K562 (cell line): Measurements from ENCODE around the gene FAM180B. TPM values are rescaled to one million over a fixed set of nuclear protein-coding genes. Genes with fewer than 3 reads are reported as not detected.

ENCODE experiments used
- ATAC-seq: fragments of 200-7000 bp; cut with Tn5 transposase; 3 replicates; pipeline ENCODE4 v1.9.1; 2020; ENCODE audit warnings: moderate library complexity
- BruUV-seq: library from RNA; stranded (reverse); fragments of 400-500 nt; replicated peaks from 2 replicates; lab custom pipeline; 2021; lab: Mats Ljungman, UMichigan
- CTCF ChIA-PET: fragments of 300-600 bp; formaldehyde crosslinking; extraction: SDS; loops from one replicate; lab custom pipeline; 2021; ENCODE audit warnings: low intra/inter-chr PET ratio; lab: Yijun Ruan, JAX
- POLR2A ChIA-PET: fragments of 300-600, 350-650 bp; sonication (Branson Sonifier 250); formaldehyde crosslinking; extraction: SDS; loops from one replicate; lab custom pipeline; 2021; ENCODE audit warnings: antibody characterized with exemption, inconsistent platforms; lab: Yijun Ruan, JAX
- DNase-seq, 4 experiments: peaks; one replicate each; pipeline versions ENCODE4 v3.0.0 to v3.0.0-alpha.2; 2011 to 2018; ENCODE audit warnings: low spot score in 3 of 4, mixed read lengths in 3 of 4; ENCODE audit errors: extremely low read depth in 1 of 4
- FAIRE-seq: peaks from 2 replicates; lab custom pipeline; 2011; peaks lifted over from hg19 to GRCh38; lab: Jason Lieb, UNC
- H2AFZ ChIP-seq: 2 replicates; pipeline ENCODE4 v1.6.0; 2011; ENCODE audit warnings: low read depth, low read length, control low read depth, inconsistent platforms
- H3K27ac ChIP-seq: fragments of 200-600 bp; 3 replicates; pipeline ENCODE4 v1.8.0; 2011; ENCODE audit warnings: low read depth, mild to moderate bottlenecking, control low read depth, inconsistent platforms, low read length, moderate library complexity, mixed read lengths; ENCODE audit errors: extremely low read depth
- H3K27me3 ChIP-seq, 2 experiments: fragments of 300-600 bp in 1 of 2; 2 replicates in 1 of 2; 3 replicates in 1 of 2; pipeline versions ENCODE4 v1.6.0 to v1.8.0; 2011; ENCODE audit warnings: inconsistent platforms in 2 of 2, low read length in 2 of 2, mild to moderate bottlenecking in 1 of 2, mixed read lengths in 1 of 2, moderate library complexity in 1 of 2; ENCODE audit not compliant: control insufficient read depth in 2 of 2, insufficient read depth in 2 of 2
- H3K36me3 ChIP-seq: fragments of 300-600 bp; 3 replicates; pipeline ENCODE4 v1.8.0; 2011; ENCODE audit warnings: mild to moderate bottlenecking, low read length, inconsistent platforms; ENCODE audit not compliant: control insufficient read depth, insufficient read depth
- H3K4me1 ChIP-seq, 2 experiments: fragments of 200-600 bp in 1 of 2; replicated peaks in 1 of 2; 2 replicates in 1 of 2; 3 replicates in 1 of 2; pipeline versions ENCODE4 v1.5.1 to v1.8.0; 2011; ENCODE audit warnings: inconsistent platforms in 2 of 2, low read length in 2 of 2, mild to moderate bottlenecking in 1 of 2, mixed read lengths in 1 of 2, moderate library complexity in 1 of 2; ENCODE audit not compliant: control insufficient read depth in 2 of 2, insufficient read depth in 2 of 2
- H3K4me2 ChIP-seq: 2 replicates; pipeline ENCODE4 v1.6.1; 2011; ENCODE audit warnings: low read length, control low read depth, inconsistent platforms, mixed read lengths; ENCODE audit not compliant: insufficient read depth
- H3K4me3 ChIP-seq: fragments of 200-600 bp; sonication (generic), shearing (Covaris generic); 2 replicates; pipeline ENCODE4 v1.5.1; 2016; ENCODE audit warnings: control low read depth, inconsistent platforms
- H3K79me2 ChIP-seq: fragments of 200-600 bp; 3 replicates; pipeline ENCODE4 v1.8.0; 2011; ENCODE audit warnings: low read length, inconsistent platforms; ENCODE audit not compliant: control insufficient read depth, insufficient read depth
- H3K9ac ChIP-seq, 2 experiments: 2 replicates each; pipeline versions ENCODE4 v1.6.0 to v1.6.1; 2011; ENCODE audit warnings: low read depth in 2 of 2, low read length in 2 of 2, control low read depth in 1 of 2, inconsistent platforms in 1 of 2, mild to moderate bottlenecking in 1 of 2, mixed read lengths in 1 of 2; ENCODE audit not compliant: insufficient read depth in 1 of 2
- H3K9me1 ChIP-seq: one replicate; pipeline ENCODE4 v1.6.0; 2011; ENCODE audit warnings: inconsistent platforms, mild to moderate bottlenecking, low read length, moderate library complexity; ENCODE audit not compliant: control insufficient read depth, insufficient read depth
- H3K9me3 ChIP-seq: replicated peaks from 2 replicates; pipeline ENCODE4 v1.5.1; 2011; ENCODE audit warnings: low read depth, low read length, inconsistent platforms; ENCODE audit not compliant: control insufficient read depth, insufficient read depth
- H4K20me1 ChIP-seq: replicated peaks from 2 replicates; pipeline ENCODE4 v1.6.1; 2011; ENCODE audit warnings: low read length, inconsistent platforms, mixed read lengths; ENCODE audit not compliant: control insufficient read depth, insufficient read depth
- BCOR ChIP-seq: fragments of 450-650 bp; IDR thresholded peaks from 2 replicates; pipeline ENCODE4 v1.6.1; 2016
- ESRRA ChIP-seq: fragments of 450-650 bp; IDR thresholded peaks from 2 replicates; pipeline ENCODE4 v1.6.1; 2014; ENCODE audit warnings: low read depth, mild to moderate bottlenecking, moderate library complexity, borderline replicate concordance
- GTF3C2 ChIP-seq: IDR thresholded peaks from 3 replicates; pipeline ENCODE4 v1.6.1; 2011; ENCODE audit warnings: borderline replicate concordance, mild to moderate bottlenecking, moderate library complexity; ENCODE audit not compliant: insufficient read length; ENCODE audit errors: extremely low read depth
- KDM1A ChIP-seq, 2 experiments: fragments of 450-650 bp; IDR thresholded peaks; 2 replicates each; pipeline ENCODE4 v1.6.1; 2016; ENCODE audit warnings: mild to moderate bottlenecking in 2 of 2
- MYC ChIP-seq, 2 experiments: fragments of 250-450 bp in 1 of 2; sonication (Bioruptor Pico) in 1 of 2; IDR thresholded peaks; 2 replicates each; pipeline versions ENCODE4 v1.5.1 to v1.6.1; 2012 to 2021; ENCODE audit warnings: low read depth in 2 of 2, borderline replicate concordance in 1 of 2, improper control_type of control experiment in 1 of 2, low read length in 1 of 2, mild to moderate bottlenecking in 1 of 2, moderate library complexity in 1 of 2
- RBM25 ChIP-seq: fragments of 200-400 bp; formaldehyde crosslinking; IDR thresholded peaks from 2 replicates; pipeline ENCODE4 v1.6.1; 2018; ENCODE audit warnings: low read length, low read depth, moderate library complexity; ENCODE audit not compliant: severe bottlenecking
- RBM34 ChIP-seq: fragments of 200-400 bp; formaldehyde crosslinking; IDR thresholded peaks from 2 replicates; pipeline ENCODE4 v1.6.1; 2018; ENCODE audit warnings: low read length, borderline replicate concordance; ENCODE audit not compliant: insufficient read depth
- WGBS: fragments of 100-300 bp; shearing (Covaris generic); methylation state at CpG from one replicate; pipeline ENCODE4 v1.1.6; 2016; ENCODE audit warnings: low coverage, mixed read lengths; ENCODE audit not compliant: insufficient coverage; ENCODE audit errors: missing lambda C conversion rate; 5-methylcytosine and 5-hydroxymethylcytosine counted together
- in situ Hi-C: fragments of 300-500 bp; cut with MboI; formaldehyde crosslinking; loops from 4 replicates; pipeline ENCODE4 v1.15.0; 2018; ENCODE audit warnings: inconsistent platforms, mixed read lengths
- intact Hi-C: fragments of 100-400 bp; cut with micrococcal nuclease; formaldehyde crosslinking; loops from 2 replicates; pipeline ENCODE4 v1.14.2; 2022
- polyA plus RNA-seq, 8 experiments: library from polyadenylated mRNA; depleted of rRNA in 4 of 8; stranded (reverse) in 5 of 8; unstranded in 3 of 8; fragments of >200 nt; fragmentation: Nextera tagmentation in 2 of 8; fragmentation: Illumina TruSeq in 1 of 8; extraction: Ambion mirVana in 2 of 8; extraction: Trizol in 1 of 8; gene quantifications; 2 replicates each; pipeline versions ENCODE4 v1.2.1 to v1.2.3, GENCODE V29; 2011 to 2014; ENCODE audit warnings: inconsistent platforms in 1 of 8, missing spikeins in 1 of 8
- total RNA-seq, 7 experiments: library from RNA; depleted of rRNA in 6 of 7; stranded (reverse); fragments of >200 nt in 6 of 7; fragmentation: Illumina TruSeq in 2 of 7; extraction: Trizol in 2 of 7; gene quantifications; 2 replicates each; pipeline versions ENCODE4 v1.2.1 to v1.2.3, GENCODE V29; 2011 to 2021; ENCODE audit warnings: low replicate concordance in 1 of 7

FAM180B gene
- total and polyA plus RNA-seq, 9 of the 15 experiments (the other 6 are each of a cell fraction or from before 2014, with no cell fraction given): 0.05 to 0.14 TPM; not detected in 7

GRCh38 chr11:47592970-47593369 is 6.5 kb downstream of the FAM180B start:
- Histone ChIP-seq H3K4me3 (no peak overlapping the region), H2AFZ (no peak overlapping the region), H3K4me2 (no peak overlapping the region), H3K9me3 (no peaks in the 10 kb centered on the region), H3K79me2 (no peaks in the 10 kb centered on the region), H3K27ac (no peak overlapping the region), H3K36me3 (no peaks in the 10 kb centered on the region), H3K9ac (no peak overlapping the region), H3K27me3 (peaks cover 24 to 35% of the 10 kb centered on the region in 2 experiments), H3K4me1 (peaks cover 0 to 16% of the 10 kb centered on the region in 2 experiments; a peak in 2 of 5 replicates), H4K20me1 (no peaks in the 10 kb centered on the region), H3K9me1 (peaks cover 3% of the 10 kb centered on the region)
- intact Hi-C loops (no loop called here), in situ Hi-C loops (no loop called here)
- TF ChIP-seq BCOR: peak; percentile 88
- TF ChIP-seq RBM34: no peak
- TF ChIP-seq KDM1A (IDR thresholded peaks at IDR 0.05): 0 out of 4 replicates have a peak, but pooled peaks of 1 of the 2 experiments have one; percentile 26
- TF ChIP-seq ESRRA: 0 out of 2 replicates have a peak, but pooled peaks have one; percentile 45
- TF ChIP-seq GTF3C2: no peak
- peak; percentile 53 for TF ChIP-seq RBM25
- TF ChIP-seq MYC (IDR thresholded peaks at IDR 0.05; ENCODE audit: low read depth, low read length): no peak
- TF ChIP-seq MYC (CRISPR knock-in tag; IDR thresholded peaks at IDR 0.05; ENCODE audit: borderline replicate concordance, low read depth): no peak
- 18% methylated on average over 2 of the region's 2 CpGs for WGBS
- DNase-seq (no peak), FAIRE-seq (no peak), ATAC-seq (no peak)
- CTCF ChIA-PET: no interaction called here
- no TSS peak for BruUV-seq
- POLR2A ChIA-PET: interaction anchor here (0.6 to 6.2 kb wide), 3 partner anchors 8 to 234 kb away, joined by 3 to 35 read pairs (median 3); partner anchors contain the start of gene FAM180B
